Astrocyte (in vitro differentiated cells and primary cell): Measurements from ENCODE around the gene NMT2.

ENCODE experiments used
- EZH2 ChIP-seq: IDR thresholded peaks from 2 replicates; pipeline ENCODE4 v1.6.1; 2012; ENCODE audit warnings: mild to moderate bottlenecking, low read length, inconsistent platforms; ENCODE audit not compliant: insufficient read depth
- TF ChIP-seq, protein P1 (sequence below): IDR thresholded peaks from 2 replicates; pipeline ENCODE4 v1.5.1; 2011; ENCODE audit warnings: low read depth, mild to moderate bottlenecking, inconsistent platforms, low read length, moderate library complexity; ENCODE audit not compliant: insufficient read depth

DNA sequence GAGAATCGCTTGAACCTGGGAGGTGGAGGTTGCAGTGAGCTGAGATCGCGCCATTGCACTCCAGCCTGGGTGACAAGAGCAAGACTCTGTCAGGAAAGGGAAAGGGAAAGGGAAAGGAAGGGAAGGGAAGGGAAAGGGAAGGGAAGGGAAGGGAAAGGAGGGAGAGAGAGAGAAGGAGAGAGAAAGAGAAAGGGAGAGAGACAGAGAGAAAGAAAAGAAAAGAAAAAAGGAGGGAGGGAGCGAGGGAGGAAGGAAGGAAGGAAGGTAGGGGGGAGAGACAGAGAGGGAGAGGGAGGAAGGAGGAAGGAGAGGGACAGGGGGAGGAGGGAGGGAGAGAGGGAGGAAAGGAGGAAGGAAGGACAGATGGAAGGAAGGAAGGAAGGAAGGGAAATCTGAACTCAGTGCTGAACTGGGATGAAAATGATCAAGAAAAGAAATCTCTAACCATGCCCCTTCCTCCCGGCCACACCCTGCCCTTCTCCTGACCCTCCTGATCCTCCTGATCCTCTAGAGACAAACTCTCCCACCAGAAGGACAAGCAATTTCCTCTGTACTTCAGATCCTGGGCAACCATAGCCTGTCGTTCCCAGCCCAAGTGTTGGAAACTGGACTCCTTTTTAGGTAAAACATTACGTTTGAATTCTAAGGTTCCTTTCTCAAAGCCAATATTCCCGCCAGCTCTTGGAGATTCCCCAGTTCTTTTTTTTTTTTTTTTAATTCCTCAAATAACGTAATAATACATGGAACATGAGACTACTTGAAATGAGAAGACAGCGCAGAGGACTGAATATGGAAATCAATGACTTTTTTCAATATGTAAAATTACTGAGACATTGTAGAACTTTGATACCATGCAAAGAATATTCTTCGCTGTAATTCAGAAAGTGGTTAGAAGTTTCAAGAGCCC is 32.1 kb downstream of the NMT2 start:
- TF ChIP-seq, protein P1, sequence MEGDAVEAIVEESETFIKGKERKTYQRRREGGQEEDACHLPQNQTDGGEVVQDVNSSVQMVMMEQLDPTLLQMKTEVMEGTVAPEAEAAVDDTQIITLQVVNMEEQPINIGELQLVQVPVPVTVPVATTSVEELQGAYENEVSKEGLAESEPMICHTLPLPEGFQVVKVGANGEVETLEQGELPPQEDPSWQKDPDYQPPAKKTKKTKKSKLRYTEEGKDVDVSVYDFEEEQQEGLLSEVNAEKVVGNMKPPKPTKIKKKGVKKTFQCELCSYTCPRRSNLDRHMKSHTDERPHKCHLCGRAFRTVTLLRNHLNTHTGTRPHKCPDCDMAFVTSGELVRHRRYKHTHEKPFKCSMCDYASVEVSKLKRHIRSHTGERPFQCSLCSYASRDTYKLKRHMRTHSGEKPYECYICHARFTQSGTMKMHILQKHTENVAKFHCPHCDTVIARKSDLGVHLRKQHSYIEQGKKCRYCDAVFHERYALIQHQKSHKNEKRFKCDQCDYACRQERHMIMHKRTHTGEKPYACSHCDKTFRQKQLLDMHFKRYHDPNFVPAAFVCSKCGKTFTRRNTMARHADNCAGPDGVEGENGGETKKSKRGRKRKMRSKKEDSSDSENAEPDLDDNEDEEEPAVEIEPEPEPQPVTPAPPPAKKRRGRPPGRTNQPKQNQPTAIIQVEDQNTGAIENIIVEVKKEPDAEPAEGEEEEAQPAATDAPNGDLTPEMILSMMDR, result no peak
- no peak for TF ChIP-seq EZH2
